Measurements from ENCODE around the gene RSPO1. TPM values are rescaled to one million over a fixed set of nuclear protein-coding genes. Genes with fewer than 3 reads are reported as not detected.

Gene RSPO1
- total and polyA plus RNA-seq, 2 donors (not counting 1 experiment from before 2014, with no cell fraction given) = not detected

GRCh38 chr1:37629726-37630425, 4.8 kb downstream of the RSPO1 start:
- peaks cover 8% of the 10 kb centered on the region for H3K4me1 Mint-ChIP-seq
- H3K27me3 Mint-ChIP-seq = peaks cover 84% of the 10 kb centered on the region
- Histone ChIP-seq H3K27me3 (replicated peaks in 1 of 4; ENCODE audit: control extremely low read depth in 1 of 4, control insufficient read depth in 3 of 4, insufficient read depth in 4 of 4, low read length in 3 of 4) (peaks cover 0 to 69% (median 40%) of the 10 kb centered on the region in 4 experiments), H4K20me1 (ENCODE audit: control insufficient read depth, insufficient read depth, low read length, poor library complexity, severe bottlenecking) (no peaks in the 10 kb centered on the region), H3K27ac (ENCODE audit: low read length in 2 of 2) (no peak overlapping the region), H2AFZ (ENCODE audit: insufficient read depth, low read depth, low read length, poor library complexity, severe bottlenecking) (no peak overlapping the region), H3K79me2 (ENCODE audit: control insufficient read depth, insufficient read depth, low read length) (no peaks in the 10 kb centered on the region), H3K9me3 (ENCODE audit: control extremely low read depth in 1 of 3, control insufficient read depth in 2 of 3, insufficient read depth in 1 of 3, low read length in 2 of 3) (peaks cover 0 to 6% (median 0%) of the 10 kb centered on the region in 3 donors), H3K4me3 (ENCODE audit: control extremely low read depth in 1 of 5, extremely low read depth in 1 of 5, insufficient read depth in 1 of 5, low read depth in 2 of 5, low read length in 4 of 5) (no peak overlapping the region), H3K4me1 (ENCODE audit: control insufficient read depth in 2 of 2, insufficient read depth in 2 of 2, low read length in 2 of 2) (peaks cover 14 to 15% of the 10 kb centered on the region in 2 donors), H3K9ac (ENCODE audit: low read length) (no peak overlapping the region), H3K4me2 (replicated peaks; ENCODE audit: low read depth, low read length, poor library complexity, severe bottlenecking) (no peak overlapping the region), H3K36me3 (replicated peaks in 1 of 2; ENCODE audit: control extremely low read depth in 1 of 2, control insufficient read depth in 1 of 2, extremely low read depth in 1 of 2, insufficient read depth in 2 of 2, low read length in 1 of 2) (no peaks in the 10 kb centered on the region)
- H3K4me3 Mint-ChIP-seq = no peak overlapping the region
- no peak overlapping the region for H3K27ac Mint-ChIP-seq
- TF ChIP-seq EZH2 (IDR thresholded peaks at IDR 0.05; ENCODE audit: borderline replicate concordance, insufficient read depth, low read depth, low read length, poor library complexity, severe bottlenecking) = no peak
- TF ChIP-seq CTCF (IDR thresholded peaks at IDR 0.05) = no peak
- DNase-seq (no peak), ATAC-seq (ENCODE audit: low read depth) (no peak)
- 63% methylated on average over 5 of the region's 7 CpGs for WGBS (ENCODE audit: insufficient coverage)
- ChIA-PET CTCF (no interaction called here), POLR2A (no interaction called here)
- intact Hi-C loops (cut with micrococcal nuclease) = no loop called here
- H3K9me3 Mint-ChIP-seq (ENCODE audit: insufficient read depth) = no peaks in the 10 kb centered on the region

GRCh38 chr1:37629008-37629407, 5.7 kb downstream of the RSPO1 start:
- Mint-ChIP-seq H3K4me1 (peaks cover 6% of the 10 kb centered on the region), H3K27ac (no peak overlapping the region), H3K27me3 (peaks cover 87% of the 10 kb centered on the region), H3K9me3 (ENCODE audit: insufficient read depth) (no peaks in the 10 kb centered on the region), H3K4me3 (no peak overlapping the region)
- H3K4me3 ChIP-seq (ENCODE audit: control extremely low read depth in 1 of 5, extremely low read depth in 1 of 5, insufficient read depth in 1 of 5, low read depth in 2 of 5, low read length in 4 of 5) = no peak overlapping the region
- no peak overlapping the region for H2AFZ ChIP-seq (ENCODE audit: insufficient read depth, low read depth, low read length, poor library complexity, severe bottlenecking)
- peaks cover 6 to 7% of the 10 kb centered on the region in 2 donors for H3K4me1 ChIP-seq (ENCODE audit: control insufficient read depth in 2 of 2, insufficient read depth in 2 of 2, low read length in 2 of 2)
- no peak overlapping the region for H3K4me2 ChIP-seq (replicated peaks; ENCODE audit: low read depth, low read length, poor library complexity, severe bottlenecking)
- CTCF ChIA-PET = interaction anchor here (1.4 kb wide), 1 partner anchor 8 kb away, joined by 3 read pairs; no protein-coding TSS in a partner anchor
- H3K9me3 ChIP-seq (ENCODE audit: control extremely low read depth in 1 of 3, control insufficient read depth in 2 of 3, insufficient read depth in 1 of 3, low read length in 2 of 3) = peaks cover 0 to 2% (median 0%) of the 10 kb centered on the region in 3 donors
- H3K9ac ChIP-seq (ENCODE audit: low read length) = no peak overlapping the region
- no peak for ATAC-seq (ENCODE audit: low read depth)
- no peaks in the 10 kb centered on the region for H3K36me3 ChIP-seq (replicated peaks in 1 of 2; ENCODE audit: control extremely low read depth in 1 of 2, control insufficient read depth in 1 of 2, extremely low read depth in 1 of 2, insufficient read depth in 2 of 2, low read length in 1 of 2)
- TF ChIP-seq EZH2 (IDR thresholded peaks at IDR 0.05; ENCODE audit: borderline replicate concordance, insufficient read depth, low read depth, low read length, poor library complexity, severe bottlenecking) = no peak
- no peak overlapping the region for H3K27ac ChIP-seq (ENCODE audit: low read length in 2 of 2)
- H3K27me3 ChIP-seq (replicated peaks in 1 of 4; ENCODE audit: control extremely low read depth in 1 of 4, control insufficient read depth in 3 of 4, insufficient read depth in 4 of 4, low read length in 3 of 4) = peaks cover 0 to 61% (median 36%) of the 10 kb centered on the region in 4 experiments
- intact Hi-C loops (cut with micrococcal nuclease) = no loop called here
- no peaks in the 10 kb centered on the region for H4K20me1 ChIP-seq (ENCODE audit: control insufficient read depth, insufficient read depth, low read length, poor library complexity, severe bottlenecking)
- DNase-seq = no peak
- POLR2A ChIA-PET = no interaction called here
- no peaks in the 10 kb centered on the region for H3K79me2 ChIP-seq (ENCODE audit: control insufficient read depth, insufficient read depth, low read length)

Measured in B cell (primary cell).